22Rv1 (cell line): ENCODE measurements around the gene LRR1.

Source experiments
- CTCF ChIP-seq: fragments of 450-650 bp; IDR thresholded peaks from 2 replicates; pipeline ENCODE4 v1.5.1; 2017; ENCODE audit warnings: mild to moderate bottlenecking
- ZFX ChIP-seq: fragments of 450-650 bp; IDR thresholded peaks from 2 replicates; pipeline ENCODE4 v1.6.1; 2017; ENCODE audit warnings: antibody characterized with exemption, borderline replicate concordance

GRCh38 chr14:49550286-49551184, 48.2 kb upstream of the LRR1 start:
- TF ChIP-seq CTCF (peak; percentile 27; the same call in 1 of the 2 replicates), ZFX (no peak)
